Stimulated activated CD4-positive, alpha-beta T cell treated with anti-CD3 and anti-CD28 coated beads, Interleukin-4, amount 100 ng/mL, for 1 hour (primary cell): ENCODE results near the gene VASH2.
"Not testable (repeated sequence)": the region's sequence is repeated elsewhere in the genome, so short reads cannot be mapped to it uniquely, and the experiment has no call there.

Experiments used
- DNase-seq: peaks from one replicate; pipeline ENCODE4 v3.0.0-alpha.2; 2020

Gene VASH2

DNA sequence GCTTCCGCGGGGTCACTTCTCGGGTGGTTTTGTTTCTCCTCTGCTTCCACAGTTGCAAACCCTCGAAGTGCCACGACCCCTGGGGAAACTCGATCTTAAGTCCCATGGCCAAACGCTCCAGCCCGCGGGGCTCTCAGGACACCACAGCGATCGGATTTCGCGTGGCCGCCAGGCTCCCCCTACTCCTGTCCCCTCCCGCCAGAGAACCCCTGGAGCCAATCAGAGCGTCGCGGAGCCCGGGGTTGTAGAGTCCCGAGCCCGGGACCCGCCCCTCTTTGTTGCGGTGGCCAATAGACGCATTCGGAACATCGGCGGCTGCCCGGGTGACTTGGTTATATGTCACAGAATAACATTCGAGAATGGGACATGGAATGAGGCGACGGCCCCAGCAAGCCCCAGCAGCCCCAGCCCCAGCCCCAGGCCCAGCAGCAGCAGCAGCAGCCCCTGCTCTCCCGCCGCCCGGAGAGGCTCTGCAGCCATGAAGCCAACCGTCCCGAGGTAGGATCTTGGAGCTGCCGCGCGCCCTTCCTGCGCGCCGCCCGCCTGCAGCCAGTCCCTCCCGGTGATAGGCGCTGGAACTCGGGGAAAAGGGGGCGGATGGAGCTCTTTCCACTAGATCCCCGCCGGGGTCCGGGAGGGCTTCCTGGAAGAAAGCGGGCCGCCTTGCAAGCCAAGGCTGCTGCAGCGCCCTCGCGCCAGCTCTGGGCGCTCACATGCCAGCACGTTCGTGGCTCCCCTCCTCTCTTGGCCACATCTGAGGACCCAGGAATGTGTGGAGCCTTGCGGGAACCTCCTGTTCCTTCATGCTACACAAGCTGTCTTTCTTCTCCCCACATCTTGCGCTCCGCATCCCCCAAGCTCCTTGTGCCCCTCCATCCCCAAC, at the start of gene VASH2:
Gene VASH2, plus strand, starts transcription at position 299 of the 883 bp plus-strand sequence. CDS start 1,002 bp downstream, outside the sequence.
- DNase-seq = peak; percentile 71

DNA sequence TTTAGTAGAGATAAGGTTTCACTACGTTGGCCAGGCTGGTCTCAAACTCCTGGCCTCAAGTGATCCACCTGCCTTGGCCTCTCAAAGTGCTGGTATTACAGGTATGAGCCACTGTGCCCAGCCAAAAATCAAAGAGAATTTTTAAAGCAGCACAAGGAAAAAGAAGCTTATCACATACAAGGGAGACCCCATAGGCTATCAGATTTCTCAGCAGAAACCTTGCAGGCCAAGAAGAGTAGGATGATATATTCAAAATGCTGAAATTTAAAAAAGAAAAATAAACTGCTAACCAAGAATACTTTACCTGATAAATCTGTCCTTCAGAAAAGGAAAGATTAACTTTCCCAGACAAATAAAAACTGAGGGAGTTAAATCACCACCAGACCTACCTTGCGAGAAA, 49.1 kb upstream of the VASH2 start:
- DNase-seq = no peak

- no peak for DNase-seq
These were observed 48.3 kb upstream of the VASH2 start for GRCh38 chr1:212902054-212902453.

- no peak for DNase-seq
These were observed 46.7 kb upstream of the VASH2 start for GRCh38 chr1:212903664-212904063.

GRCh38 chr1:212908071-212908470, 42.3 kb upstream of the VASH2 start:
- not testable (repeated sequence) for DNase-seq

DNA sequence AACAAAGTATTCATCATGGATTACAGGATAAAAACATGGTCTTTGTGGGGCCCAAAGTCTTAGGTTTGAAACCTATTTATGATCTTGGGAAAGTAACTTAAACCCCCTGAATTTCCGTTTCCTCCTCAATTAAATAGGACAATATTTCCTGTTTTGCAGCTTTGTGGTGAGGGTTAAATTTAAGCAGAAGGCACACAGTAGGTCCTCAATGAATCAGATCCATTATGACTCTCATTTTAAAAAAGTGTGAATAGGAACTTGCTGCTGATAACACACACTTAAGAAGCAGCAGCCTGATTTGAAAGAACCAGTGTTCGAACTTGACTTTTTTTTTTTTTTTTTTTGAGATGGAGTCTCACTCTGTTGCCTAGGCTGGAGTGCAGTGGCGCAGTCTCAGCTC, 41.4 kb upstream of the VASH2 start:
- no peak for DNase-seq

GRCh38 chr1:212909652-212910063, 40.7 kb upstream of the VASH2 start:
- no peak for DNase-seq

DNA sequence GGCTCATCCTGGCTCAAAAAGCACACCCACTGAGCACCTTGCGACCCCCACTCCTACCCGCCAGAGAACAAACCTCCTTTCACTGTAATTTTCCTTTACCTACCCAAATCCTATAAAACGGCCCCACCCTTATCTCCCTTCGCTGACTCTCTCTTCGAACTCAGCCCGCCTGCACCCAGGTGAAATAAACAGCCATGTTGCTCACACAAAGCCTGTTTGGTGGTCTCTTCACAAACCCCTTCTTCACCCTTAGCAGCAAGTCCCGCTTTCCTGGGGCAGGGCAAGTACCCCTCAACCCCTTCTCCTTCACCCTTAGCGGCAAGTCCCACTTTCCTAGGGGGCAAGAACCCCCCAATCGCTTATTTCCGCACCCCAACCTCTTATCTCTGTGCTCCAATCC, 40.1 kb upstream of the VASH2 start:
- not testable (repeated sequence) for DNase-seq

GRCh38 chr1:212913638-212914037, 36.7 kb upstream of the VASH2 start:
- not testable (repeated sequence) for DNase-seq

DNA sequence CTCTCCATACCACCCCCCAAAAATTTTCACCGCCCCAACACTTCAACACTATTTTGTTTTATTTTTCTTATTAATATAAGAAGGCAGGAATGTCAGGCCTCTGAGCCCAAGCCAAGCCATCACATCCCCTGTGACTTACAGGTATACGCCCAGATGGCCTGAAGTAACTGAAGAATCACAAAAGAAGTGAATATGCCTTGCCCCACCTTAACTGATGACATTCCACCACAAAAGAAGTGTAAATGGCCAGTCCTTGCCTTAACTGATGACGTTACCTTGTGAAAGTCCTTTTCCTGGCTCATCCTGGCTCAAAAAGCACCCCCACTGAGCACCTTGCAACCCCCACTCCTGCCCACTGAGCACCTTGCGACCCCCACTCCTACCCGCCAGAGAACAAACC, 36.2 kb upstream of the VASH2 start:
- not testable (repeated sequence) for DNase-seq

- DNase-seq = no peak
These were observed 35.6 kb upstream of the VASH2 start for GRCh38 chr1:212914789-212915188.

GRCh38 chr1:212915245-212916091, 34.9 kb upstream of the VASH2 start:
- DNase-seq = no peak

DNA sequence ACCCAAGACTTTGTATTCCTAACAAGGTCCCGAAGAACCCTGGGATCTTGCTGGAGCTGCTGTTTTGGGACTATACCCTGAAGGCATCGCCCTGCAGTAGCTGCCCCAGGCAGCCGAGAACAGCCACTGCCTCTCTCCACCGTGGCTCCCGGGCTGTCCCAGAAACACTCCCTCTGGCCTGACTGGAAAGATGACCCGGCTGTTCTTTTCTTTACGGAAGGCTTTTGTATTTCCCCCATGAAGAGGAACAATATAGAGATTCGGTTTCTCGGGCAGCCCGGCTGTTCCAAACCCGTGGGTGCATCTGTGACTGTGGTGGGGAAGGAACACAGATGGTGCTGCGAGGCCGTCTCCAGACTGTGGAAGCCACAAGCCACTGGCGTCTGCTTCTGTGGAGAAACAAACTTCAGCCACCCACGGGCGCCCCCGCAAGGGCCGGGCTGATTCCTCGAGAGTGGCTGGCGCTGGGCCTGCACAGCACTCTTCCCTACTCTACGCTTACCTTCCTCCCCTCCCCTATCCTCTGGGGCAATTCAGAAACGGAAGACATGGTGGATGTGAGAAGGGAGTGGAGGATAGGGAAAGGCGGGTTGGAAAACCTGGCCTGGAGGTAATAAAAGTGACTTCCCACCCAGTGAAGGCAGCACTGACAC, 33.7 kb upstream of the VASH2 start:
- DNase-seq = no peak

GRCh38 chr1:212917134-212917485, 33.2 kb upstream of the VASH2 start:
- no peak for DNase-seq

GRCh38 chr1:212917858-212918257, 32.5 kb upstream of the VASH2 start:
- DNase-seq = no peak

DNA sequence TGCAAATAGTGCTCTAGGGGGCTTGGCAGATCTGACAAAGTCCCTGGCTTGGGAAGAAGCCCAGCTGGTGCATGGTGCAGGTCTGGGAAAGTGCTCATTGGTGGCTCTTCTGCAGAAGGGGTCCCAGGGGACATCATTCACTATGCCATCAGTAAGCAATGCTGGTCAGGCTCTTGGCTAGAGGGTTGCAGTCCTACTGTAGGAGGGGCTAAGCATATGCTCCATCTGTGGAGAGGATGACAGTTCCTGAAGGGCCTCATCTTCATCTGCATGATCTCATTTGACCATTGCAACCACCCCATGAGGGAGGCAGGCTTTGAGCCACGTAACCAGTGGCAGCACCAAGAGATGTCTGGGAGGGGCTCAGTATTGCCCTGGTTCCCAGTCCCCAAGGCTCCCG, 31.5 kb upstream of the VASH2 start:
- DNase-seq = no peak

GRCh38 chr1:212920246-212920645, 30.1 kb upstream of the VASH2 start:
- DNase-seq = no peak

- DNase-seq = no peak
These were observed 29.4 kb upstream of the VASH2 start for GRCh38 chr1:212920896-212921295.

GRCh38 chr1:212922016-212922415, 28.3 kb upstream of the VASH2 start:
- no peak for DNase-seq

- DNase-seq = no peak
These were observed 24.0 kb upstream of the VASH2 start for GRCh38 chr1:212926372-212926771.

DNA sequence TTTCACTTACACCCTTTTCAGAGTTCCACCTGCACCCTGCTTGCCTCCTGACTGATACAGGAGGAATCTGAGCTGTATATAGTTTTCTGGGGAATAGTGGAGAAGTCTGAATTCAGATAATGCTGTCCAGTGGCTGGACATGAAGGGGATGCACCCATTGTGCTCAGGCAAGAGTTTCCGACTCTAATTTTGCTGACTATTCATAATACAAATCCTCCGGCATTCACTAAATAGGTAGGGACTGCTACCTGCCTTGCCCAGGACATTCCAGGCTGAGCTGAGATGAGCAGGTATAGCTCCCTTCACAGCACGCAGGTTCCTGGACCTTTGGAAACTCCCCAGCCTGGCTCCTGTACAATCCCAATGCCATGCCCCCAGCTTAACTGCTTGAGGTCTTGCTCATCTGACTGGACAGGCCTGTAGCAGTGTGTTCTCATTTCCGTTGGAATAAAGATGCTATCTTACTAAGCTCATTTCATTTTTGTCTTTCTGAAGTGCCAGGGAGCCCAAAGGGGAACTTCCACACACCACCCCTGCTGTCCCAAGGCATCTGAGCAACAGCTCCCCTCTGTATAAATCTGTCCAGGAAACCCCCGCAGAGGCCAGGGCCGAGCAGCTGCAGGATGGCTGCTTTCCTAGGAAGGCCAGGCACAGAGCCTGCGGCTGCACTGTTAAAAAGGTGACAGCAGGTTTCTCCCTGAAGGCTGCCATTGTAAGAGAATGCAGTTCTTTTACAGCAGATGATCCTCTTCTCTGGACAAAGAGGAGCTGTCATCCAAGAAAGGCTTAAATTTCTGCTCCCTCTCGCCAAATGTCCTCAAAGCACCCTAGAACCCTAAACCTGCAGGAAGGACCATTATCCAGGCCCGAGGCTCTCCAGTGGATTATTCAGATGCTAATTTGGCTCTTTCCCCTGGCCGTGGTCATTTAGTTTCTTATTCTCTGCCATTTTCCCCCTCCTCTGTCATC, 21.7 kb upstream of the VASH2 start:
- DNase-seq = no peak
